IPS DF 6.9 (cell line): ENCODE measurements around the gene MYO6.

Experiments used
- DNase-seq: peaks from one replicate; pipeline ENCODE4 v3.0.0-alpha.2; 2013; ENCODE audit warnings: low read depth, low spot score
- H3K27ac ChIP-seq: one replicate; pipeline ENCODE4 v1.5.1; 2013; ENCODE audit warnings: low read length, control low read depth
- H3K27me3 ChIP-seq: 2 replicates; pipeline ENCODE4 v1.6.1; 2013; ENCODE audit warnings: mild to moderate bottlenecking, low read length; ENCODE audit not compliant: control insufficient read depth, insufficient read depth
- H3K36me3 ChIP-seq: 2 replicates; pipeline ENCODE4 v1.6.1; 2013; ENCODE audit warnings: low read length; ENCODE audit not compliant: control insufficient read depth, insufficient read depth
- H3K4me1 ChIP-seq: 2 replicates; pipeline ENCODE4 v1.6.1; 2013; ENCODE audit warnings: low read length; ENCODE audit not compliant: control insufficient read depth, insufficient read depth
- H3K4me3 ChIP-seq: 2 replicates; pipeline ENCODE4 v1.5.1; 2013; ENCODE audit warnings: mild to moderate bottlenecking, low read length
- H3K9me3 ChIP-seq: 2 replicates; pipeline ENCODE4 v1.6.1; 2013; ENCODE audit warnings: low read length, inconsistent platforms; ENCODE audit not compliant: control insufficient read depth, insufficient read depth
- WGBS: extraction: QIAGEN DNeasy Blood & Tissue Kit; methylation state at CpG from one replicate; pipeline ENCODE4 v1.1.7; 2013; ENCODE audit warnings: mixed read lengths, missing lambda C conversion rate; ENCODE audit not compliant: insufficient read length, insufficient coverage; 5-methylcytosine and 5-hydroxymethylcytosine counted together

MYO6 gene

GRCh38 chr6:75940564-75940963, 191.5 kb downstream of the MYO6 start:
- no peak for DNase-seq
- no peak overlapping the region for H3K4me3 ChIP-seq
- no peaks in the 10 kb centered on the region for H3K27me3 ChIP-seq
- H3K36me3 ChIP-seq: no peaks in the 10 kb centered on the region
- WGBS: no CpG with 5 or more reads among the region's 4 CpGs
- no peaks in the 10 kb centered on the region for H3K4me1 ChIP-seq
- H3K27ac ChIP-seq: no peak overlapping the region
- no peaks in the 10 kb centered on the region for H3K9me3 ChIP-seq

- H3K9me3 ChIP-seq: no peaks in the 10 kb centered on the region
- WGBS: no CpG with 5 or more reads among the region's 1 CpG
These were observed 192.5 kb downstream of the MYO6 start for GRCh38 chr6:75941509-75941908.

DNA sequence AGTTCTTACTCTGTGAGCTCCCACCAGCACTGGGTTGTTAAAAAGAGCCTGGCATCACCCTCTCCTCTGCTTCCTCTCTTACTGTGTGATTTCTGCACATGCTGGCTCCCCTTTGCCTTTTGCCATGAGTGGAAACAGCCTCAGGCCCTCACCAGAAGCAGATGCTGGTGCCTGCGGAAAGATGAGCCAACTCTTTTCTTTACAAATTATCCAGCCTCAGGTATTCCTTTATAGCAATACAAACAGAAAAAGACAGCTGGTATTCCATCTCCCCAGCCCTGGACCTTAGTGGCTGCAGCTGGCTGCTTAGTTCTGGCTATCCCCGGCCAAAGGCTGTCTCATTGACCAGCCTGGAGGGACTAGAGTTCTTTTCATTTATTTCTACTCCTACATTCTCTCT, 194.3 kb downstream of the MYO6 start:
- no peak overlapping the region for H3K4me3 ChIP-seq
- H3K36me3 ChIP-seq: no peaks in the 10 kb centered on the region
- H3K27me3 ChIP-seq: no peaks in the 10 kb centered on the region
- no peaks in the 10 kb centered on the region for H3K9me3 ChIP-seq
- no CpG with 5 or more reads among the region's 2 CpGs for WGBS
- H3K27ac ChIP-seq: no peak overlapping the region
- no peaks in the 10 kb centered on the region for H3K4me1 ChIP-seq
- no peak for DNase-seq

More at GRCh38 chr6:75941509-75941908, 192.5 kb downstream of the MYO6 start:
- no peak for DNase-seq
- Histone ChIP-seq H3K27me3 (no peaks in the 10 kb centered on the region), H3K27ac (no peak overlapping the region), H3K4me1 (no peaks in the 10 kb centered on the region), H3K4me3 (no peak overlapping the region), H3K36me3 (no peaks in the 10 kb centered on the region)

DNA sequence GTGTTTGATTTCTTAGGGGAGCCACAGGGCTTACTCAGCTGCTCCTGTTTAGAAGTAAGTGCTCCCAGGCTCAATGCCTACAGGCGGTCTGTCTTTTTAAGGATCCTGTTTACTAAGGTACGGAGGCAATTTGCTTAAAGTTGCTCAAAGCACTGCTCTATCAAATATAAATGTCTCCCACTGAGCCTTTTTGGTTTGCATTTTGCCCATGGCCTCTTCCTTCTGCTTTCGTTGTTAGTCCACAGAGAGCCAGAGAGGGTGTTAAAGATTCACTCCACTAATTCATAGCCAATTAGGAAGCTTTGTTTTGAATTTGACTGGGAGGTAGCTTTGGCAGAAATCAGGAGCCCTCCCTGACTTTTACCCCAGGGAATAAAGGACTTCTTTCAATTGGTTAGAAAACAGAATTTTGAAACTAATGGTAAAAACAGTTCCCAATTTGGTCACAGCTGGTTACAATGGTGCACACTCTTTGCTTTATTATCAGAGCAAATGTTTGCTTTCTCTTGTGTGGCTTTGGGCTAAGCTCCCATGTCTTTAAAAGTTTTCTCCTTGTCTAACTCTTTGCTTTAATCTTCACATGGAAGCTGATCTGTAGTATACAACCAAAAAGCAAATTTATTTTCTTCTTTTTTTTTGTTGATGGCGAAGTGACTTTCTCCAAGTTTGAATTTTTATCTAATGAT, 197.2 kb downstream of the MYO6 start:
- H3K36me3 ChIP-seq: no peaks in the 10 kb centered on the region
- no peak for DNase-seq
- H3K9me3 ChIP-seq: no peaks in the 10 kb centered on the region
- H3K27ac ChIP-seq: no peak overlapping the region
- H3K4me3 ChIP-seq: no peak overlapping the region
- no peaks in the 10 kb centered on the region for H3K4me1 ChIP-seq
- WGBS: no CpG with 5 or more reads among the region's 4 CpGs
- H3K27me3 ChIP-seq: no peaks in the 10 kb centered on the region

DNA sequence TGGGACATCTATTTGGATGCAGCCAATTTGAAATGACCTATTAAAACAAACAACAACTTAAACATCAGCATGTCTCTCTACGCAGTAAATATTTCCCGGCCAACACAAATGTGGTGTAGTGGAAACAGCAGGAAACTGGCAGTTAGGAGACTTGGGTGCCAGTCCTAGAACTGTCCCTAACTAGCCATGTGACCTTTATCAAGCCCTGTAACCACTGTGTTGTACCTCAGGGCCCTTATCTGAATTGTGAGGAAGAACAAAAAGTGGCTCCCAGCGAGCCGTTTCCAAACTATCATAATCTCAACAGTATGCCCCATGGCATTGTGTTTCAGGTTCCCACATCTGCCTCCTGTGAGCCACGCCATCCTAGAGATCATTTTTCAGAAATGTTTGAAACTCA, 198.9 kb downstream of the MYO6 start:
- Histone ChIP-seq H3K4me1 (no peaks in the 10 kb centered on the region), H3K36me3 (no peaks in the 10 kb centered on the region), H3K9me3 (no peaks in the 10 kb centered on the region), H3K27me3 (no peaks in the 10 kb centered on the region), H3K4me3 (no peak overlapping the region), H3K27ac (no peak overlapping the region)
- no CpG with 5 or more reads among the region's 5 CpGs for WGBS
- no peak for DNase-seq

DNA sequence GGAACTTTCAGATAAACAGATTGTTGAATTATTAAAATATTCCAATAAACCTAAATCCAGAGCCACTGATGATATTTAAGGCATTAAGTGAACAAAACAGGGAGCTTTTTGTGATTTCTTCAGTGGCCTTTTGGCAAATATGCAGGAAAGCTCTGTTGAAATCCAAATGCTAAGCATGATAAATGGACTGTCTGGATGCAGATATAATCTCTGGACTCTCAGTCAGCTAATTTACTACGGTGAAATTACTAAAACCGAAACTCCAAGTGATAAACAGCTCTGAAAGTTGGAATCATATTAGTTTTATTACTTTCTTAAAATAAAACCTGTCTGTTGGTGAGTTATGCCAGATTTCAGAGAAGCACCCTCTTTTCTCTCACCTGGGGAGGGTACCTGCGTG, 203.1 kb downstream of the MYO6 start:
- no peaks in the 10 kb centered on the region for H3K36me3 ChIP-seq
- WGBS: no CpG with 5 or more reads among the region's 3 CpGs
- H3K4me3 ChIP-seq: no peak overlapping the region

GRCh38 chr6:75963569-75963968, 214.5 kb downstream of the MYO6 start:
- Histone ChIP-seq H3K27ac (no peak overlapping the region), H3K9me3 (no peaks in the 10 kb centered on the region), H3K27me3 (no peaks in the 10 kb centered on the region), H3K4me3 (no peak overlapping the region), H3K36me3 (no peaks in the 10 kb centered on the region), H3K4me1 (no peaks in the 10 kb centered on the region)
- WGBS: no CpG with 5 or more reads among the region's 1 CpG
- DNase-seq: no peak

More for the DNA sequence above, 203.1 kb downstream of the MYO6 start:
- H3K4me1 ChIP-seq: no peaks in the 10 kb centered on the region
- H3K27ac ChIP-seq: no peak overlapping the region
- DNase-seq: no peak
- H3K9me3 ChIP-seq: no peaks in the 10 kb centered on the region
- no peaks in the 10 kb centered on the region for H3K27me3 ChIP-seq

- Histone ChIP-seq H3K4me1 (no peaks in the 10 kb centered on the region), H3K4me3 (no peak overlapping the region), H3K27ac (no peak overlapping the region), H3K36me3 (no peaks in the 10 kb centered on the region), H3K27me3 (no peaks in the 10 kb centered on the region), H3K9me3 (no peaks in the 10 kb centered on the region)
- no peak for DNase-seq
These were observed 219.1 kb downstream of the MYO6 start for GRCh38 chr6:75968143-75968542.
